D341Med (cell line): ENCODE data around the gene AEBP2.
"Not testable (repeated sequence)": the region's sequence is repeated elsewhere in the genome, so short reads cannot be mapped to it uniquely, and the experiment has no call there.

Experiments used
- DNase-seq: peaks from one replicate; pipeline ENCODE4 v3.0.0; 2012; ENCODE audit warnings: low spot score

Gene AEBP2

DNA sequence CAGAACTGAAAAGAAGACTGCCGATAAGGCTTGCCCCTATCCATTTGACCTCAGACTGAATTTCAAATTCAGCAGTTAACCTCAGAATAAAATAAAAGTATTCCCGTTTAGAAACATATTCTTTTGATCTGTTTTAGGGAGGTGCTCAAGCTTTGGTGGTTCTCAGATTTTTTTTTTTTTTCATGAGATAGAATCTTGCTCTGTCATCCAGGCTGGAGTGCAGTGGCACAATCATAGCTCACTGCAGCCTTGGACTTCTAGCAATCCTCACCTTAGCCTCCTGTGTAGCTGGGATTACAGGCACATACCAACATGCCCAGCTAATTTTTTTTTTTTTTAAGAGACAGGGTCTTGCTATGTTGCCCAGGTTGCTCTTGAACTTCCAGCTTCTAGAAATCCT lies 15.5 kb downstream of the AEBP2 start:
- DNase-seq = no peak

DNA sequence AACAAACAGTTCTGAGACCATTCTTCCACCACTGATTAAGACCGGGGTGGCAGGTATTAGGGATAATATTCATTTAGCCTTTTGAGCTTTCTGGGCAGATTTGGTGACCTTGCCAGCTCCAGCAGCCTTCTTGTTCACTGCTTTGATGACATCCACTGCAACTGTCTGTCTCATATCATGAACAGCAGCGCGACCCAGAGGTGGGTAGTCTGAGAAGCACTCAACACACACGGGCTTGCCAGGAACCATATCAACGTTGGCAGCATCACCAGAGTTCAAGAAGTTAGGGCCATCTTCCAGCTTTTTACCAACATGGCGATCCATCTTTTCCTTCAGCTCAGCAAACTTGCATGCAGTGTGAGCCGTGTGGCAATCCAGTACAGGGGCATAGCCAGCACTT lies 16.9 kb downstream of the AEBP2 start:
- no peak for DNase-seq

DNA sequence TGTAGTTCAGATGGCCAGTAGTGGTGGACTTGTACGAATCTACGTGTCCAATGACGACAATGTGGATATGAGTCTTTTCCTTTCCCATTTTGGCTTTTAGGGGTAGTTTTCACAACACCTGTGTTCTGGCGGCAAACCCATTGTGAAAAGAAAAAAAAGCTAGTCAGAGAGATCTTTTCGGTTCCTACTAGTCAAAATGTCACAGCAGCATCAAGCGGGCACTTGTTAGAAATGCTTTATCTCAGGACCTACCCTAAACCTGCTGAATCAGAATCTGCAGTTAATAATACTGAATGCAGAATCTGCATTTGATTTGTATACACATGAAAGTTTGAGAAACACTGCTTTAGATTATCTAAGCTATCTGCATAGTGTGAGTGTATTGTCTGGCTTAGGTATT lies 18.3 kb downstream of the AEBP2 start:
- DNase-seq = no peak

DNA sequence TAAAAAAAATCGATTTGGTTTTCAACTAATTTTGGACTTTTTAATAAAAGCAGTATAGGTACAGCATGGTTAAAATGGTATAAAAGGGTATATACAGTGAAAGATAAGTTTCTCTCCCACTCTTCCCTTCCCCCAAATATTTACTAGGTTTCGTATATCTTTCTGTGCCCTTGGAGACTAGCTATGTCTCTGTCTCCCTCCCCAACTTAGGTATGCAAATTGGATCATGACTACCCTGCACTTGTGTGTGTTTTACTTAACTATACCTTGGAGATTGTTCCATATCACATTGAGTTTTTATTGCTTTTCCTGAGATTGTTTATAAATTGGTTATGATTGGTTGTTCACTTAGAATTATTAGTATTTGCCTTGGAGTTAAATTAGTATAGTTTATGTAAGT lies 19.4 kb downstream of the AEBP2 start:
- DNase-seq = no peak

DNA sequence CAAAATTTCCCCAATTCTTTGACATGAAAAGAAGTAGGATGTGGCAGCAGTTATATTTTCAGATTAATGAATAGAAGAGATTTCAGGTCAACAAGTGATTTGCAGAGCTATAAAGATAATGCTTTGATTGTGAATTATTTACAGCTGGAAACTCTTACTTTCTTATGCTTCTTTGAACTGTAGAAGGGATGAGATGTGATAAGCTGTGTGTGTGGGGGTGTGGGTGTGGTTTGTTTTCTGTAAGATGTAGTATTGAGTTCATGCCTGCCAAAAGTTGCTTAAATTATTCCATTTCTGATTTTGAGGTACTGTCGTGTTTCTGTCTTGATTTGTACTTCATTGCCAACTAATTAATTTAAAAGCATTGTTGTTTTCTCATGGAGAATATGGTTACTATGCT lies 22.7 kb downstream of the AEBP2 start:
- no peak for DNase-seq

DNA sequence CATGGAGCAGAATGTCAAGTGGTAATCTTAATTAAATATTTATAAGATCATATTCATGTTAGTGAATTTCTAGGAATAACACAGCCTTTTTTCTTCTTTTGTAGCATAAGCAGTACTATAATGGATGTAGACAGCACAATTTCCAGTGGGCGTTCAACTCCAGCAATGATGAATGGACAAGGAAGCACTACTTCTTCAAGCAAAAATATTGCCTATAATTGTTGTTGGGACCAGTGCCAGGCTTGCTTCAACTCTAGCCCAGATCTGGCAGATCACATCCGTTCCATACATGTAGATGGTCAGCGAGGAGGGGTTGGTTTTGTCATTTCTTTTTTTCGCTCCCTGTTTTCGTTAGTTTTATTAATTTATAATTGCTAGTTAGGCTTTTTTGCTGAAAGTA lies 23.1 kb downstream of the AEBP2 start:
- peak; percentile 38 for DNase-seq

DNA sequence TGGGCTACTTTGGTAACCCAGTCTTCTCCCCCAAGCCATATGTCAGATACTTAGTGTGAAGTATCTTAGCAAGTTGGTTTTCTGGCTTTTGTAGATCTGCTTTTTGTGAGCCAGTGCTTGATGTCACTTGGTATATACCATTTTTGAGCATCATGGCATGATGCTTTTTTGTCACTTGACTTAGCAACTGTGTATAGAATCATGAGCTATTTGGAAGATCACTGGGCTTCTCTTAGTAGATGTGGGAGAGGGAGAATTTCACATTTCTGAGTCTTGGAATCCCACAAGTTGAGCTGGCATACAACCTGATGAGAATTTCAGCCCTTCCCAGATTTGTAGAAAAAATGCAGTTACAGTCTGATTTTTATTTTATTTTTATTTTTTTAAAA lies 24.9 kb downstream of the AEBP2 start:
- DNase-seq = no peak

DNA sequence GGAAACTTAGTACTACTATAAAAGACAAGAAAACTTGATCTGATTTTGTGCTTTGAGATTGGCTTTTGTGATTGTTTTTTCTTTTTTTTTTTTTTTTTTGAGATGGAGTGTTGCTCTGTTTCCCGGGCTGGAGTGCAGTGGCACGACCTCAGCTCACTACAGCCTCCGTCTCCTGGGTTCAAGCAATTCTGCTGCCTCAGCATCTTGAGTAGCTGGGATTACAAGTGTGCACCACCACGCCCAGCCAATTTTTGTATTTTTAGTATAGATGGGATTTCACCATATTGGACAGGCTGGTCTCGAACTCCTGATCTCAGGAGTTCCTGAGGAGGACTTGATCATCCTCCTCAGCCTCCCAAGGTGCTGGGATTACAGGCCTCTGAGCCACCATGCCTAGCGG lies 26.4 kb downstream of the AEBP2 start:
- no peak for DNase-seq

DNA sequence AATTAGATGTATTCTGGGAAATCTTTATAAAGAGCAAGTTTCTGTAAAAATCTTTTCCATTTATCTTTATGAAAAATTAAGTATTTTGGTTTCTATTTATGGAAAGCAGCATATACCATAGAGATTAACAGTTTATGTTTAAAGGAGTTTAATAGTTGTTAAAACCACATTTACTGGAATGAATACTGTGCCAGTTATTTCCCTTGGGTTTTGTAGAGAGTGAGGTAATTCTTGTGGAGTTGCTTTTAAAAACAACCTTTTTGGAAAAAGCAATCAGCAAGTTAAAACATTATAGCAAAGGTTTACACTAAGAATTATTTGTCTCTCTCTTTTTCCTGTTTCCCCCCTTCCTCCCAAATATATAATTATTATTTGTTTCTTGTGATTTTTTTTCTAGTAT lies 34.9 kb downstream of the AEBP2 start:
- DNase-seq = no peak

DNA sequence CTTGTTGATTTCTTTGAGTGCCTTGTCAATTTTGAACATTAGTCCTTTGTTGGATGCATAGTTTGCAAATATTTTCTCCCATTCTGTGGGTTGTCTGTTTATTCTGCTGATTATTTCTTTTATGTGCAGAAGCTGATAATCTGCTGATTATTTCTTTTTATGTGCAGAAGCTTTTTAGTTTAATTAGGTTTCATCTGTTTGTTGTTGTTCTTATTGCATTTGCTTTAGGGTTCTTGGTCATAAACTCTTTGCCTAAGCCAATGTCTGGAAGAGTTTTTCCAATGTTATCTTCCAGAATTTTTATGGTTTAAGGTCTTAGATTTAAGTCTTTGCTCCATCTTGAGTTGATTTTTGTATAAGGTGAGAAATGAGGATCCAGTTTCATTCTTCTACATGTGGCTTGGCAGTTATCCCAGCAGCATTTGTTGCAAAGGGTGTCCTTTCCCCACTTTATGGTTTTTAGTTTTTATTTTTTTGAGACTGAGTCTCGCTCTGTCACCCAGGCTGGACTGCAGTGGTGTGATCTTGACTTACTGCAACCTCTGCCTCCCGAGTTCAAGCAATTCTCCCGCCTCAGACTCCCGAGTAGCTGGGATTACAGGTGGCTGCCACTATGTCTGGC lies 36.7 kb downstream of the AEBP2 start:
- not testable (repeated sequence) for DNase-seq

DNA sequence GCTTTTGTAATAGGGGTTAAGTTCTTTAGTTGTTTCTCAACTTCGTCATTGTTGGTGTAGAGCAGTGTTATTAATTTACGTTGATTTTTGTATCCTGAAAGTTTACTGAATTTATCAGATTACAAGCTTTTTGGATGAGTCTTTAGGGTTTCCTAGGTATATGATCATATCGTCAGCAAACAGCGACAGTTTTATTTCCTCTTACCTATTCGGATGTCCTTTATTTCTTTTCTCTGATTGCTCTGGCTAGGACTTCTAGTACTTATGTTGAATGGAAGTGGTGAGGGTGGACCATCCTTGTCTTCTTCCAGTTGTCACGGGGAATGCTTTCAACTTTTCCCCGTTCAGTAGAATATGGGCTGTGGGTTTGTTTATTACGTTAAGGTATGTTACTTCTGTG lies 37.8 kb downstream of the AEBP2 start:
- DNase-seq = no peak

DNA sequence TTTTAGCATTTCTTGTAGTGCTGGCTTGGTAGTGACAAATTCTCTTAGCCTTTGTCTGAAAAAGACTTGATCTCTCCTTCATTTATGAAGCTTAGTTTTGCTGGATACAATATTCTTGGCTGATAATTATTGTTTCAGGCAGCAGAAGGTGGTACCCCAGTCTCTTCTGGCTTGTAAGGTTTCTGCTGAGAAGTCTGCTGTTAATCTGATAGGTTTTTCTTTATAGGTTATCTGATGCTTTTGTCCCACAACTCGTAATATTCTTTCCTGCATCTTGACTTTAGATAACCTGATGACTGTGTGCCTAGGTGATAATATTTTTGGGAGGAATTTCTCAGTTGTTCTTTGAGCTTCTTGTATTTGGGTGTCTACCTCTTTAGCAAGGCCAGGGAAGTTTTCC lies 41.2 kb downstream of the AEBP2 start:
- no peak for DNase-seq

DNA sequence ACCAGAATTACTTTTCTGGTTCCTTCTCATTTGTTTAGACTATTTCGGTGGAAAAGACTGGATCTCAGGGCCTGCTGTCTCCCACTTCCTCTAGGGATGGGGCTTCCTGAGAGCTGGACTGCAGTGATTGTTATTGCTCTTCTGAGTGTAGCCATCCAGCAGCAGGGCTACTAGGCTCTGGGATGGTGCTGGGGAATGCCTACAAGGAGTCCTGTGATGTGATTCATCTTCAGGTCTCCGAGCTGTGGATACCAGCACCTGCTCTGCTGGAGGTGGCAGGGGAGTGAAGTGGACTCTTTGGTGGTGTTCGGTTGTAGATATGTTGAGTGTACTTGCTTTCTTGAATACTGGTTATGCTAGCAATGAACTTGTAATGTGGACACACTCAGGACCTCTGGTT lies 42.7 kb downstream of the AEBP2 start:
- no peak for DNase-seq

DNA sequence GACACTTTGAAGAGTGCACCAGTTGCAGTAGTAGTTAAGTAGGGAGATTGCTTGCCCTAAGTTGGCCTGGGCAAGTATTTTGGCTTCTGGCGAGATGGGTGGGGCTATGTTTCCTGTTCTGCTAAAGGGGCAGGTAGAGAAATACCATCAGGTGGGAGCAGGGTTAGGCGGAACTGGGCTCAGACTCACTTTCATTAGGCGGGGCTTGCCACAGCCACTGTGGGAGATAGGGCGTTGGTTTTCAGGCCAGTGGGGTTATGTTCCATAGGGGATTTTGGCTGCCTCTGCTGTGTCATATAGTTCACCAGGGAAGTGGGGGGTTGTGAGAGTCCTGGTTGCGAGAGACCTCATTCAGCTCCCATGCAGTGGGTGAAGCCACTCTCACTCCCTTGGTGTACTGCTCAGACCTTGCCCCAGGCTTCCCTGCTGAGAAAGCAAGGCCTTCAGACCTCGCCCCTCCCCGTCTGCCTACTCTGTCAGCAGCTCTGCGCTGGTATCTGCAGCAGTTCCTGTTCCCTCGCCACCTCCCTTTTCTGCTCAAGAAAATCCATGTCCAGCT lies 43.3 kb downstream of the AEBP2 start:
- DNase-seq = peak; percentile 37

DNA sequence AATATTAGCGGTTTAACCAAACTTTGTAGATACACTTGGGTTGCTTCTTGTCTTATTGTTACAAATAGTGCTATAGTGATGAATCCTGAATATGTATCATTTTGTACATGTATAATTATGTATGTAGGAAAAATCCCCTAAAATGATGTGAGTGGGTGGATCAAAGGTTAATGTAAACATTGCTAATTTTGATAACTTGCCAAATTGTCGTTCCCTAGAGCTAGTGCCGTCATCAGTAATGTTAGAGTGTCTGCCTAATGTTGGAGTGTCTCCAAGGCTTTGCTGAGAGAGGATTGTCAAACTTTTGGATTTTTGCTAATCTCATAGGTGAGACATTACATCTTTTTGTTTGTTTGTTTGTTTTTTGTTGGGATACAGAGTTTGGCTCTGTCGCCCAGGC lies 44.4 kb downstream of the AEBP2 start:
- DNase-seq = no peak

DNA sequence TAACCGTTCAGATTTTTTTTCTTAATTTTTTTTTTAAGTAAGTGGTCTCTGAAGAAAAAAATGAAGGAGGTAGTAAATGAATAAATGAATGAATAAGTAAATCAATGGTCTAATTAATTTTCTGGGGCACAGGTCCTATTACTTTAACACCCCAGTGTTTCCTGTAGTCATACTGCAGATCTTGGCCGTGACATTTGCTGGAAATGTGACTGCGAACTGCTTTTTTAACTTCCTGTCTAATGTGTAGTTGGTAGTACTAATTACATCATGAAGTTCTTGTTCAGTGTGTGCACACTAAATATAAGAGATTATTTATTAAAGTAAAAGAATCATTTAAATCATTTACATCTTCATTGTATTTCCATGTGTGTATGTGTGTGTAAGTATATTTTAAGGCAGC lies 45.4 kb downstream of the AEBP2 start:
- DNase-seq = no peak

DNA sequence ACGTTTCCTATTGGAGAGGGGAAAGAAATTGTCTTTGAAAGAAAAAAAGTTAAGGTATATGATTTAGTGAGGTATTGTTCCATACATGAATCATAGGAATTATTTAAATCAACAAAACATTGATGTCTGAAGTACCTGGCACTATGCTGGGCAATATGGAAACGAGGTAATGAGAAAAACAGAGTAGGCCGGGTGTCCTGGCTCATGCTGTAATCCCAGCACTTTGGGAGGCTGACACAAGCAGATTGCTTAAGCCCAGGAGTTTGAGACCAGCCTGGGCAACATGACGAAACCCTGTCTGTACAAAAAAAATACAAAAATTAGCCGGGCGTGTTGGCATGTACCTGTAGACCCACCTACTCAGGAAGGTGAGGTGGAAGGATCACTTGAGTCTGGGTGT lies 45.9 kb downstream of the AEBP2 start:
- no peak for DNase-seq

DNA sequence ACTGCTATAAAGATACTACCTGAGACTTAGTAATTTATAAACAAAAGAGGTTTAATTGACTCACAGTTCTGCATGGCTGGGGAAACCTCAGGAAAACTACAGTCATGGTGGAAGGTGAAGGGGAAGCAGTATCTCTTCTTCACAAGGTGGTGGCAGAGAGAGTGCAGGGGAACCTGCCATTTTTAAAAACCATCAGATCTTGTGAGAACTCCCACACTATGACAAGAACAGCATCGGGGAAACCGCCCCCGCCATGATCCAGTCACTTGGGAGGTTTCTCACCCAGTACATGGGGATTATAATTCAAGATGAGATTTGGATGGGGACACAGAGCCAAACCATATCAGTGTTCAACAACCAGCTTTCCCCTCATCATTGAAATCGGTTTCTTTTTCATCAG lies 49.9 kb downstream of the AEBP2 start:
- DNase-seq = no peak

DNA sequence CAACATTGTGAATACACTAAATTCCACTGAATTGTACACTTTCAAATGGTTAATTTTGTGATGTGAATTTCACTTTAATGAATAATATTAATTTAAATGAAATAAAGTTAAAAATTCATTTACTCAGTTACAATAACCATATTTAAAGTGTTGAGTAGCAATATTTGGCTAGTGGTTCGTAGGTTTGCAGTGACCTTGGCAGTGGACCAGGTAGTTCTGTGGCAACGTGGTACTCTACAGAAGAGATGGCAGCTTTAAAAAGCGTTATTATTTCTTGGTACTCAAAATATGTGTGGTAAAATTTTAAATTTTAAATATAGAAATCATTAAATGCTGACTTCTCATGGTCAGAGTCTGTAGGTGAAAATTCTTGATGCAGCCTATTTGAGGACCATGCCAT lies 51.6 kb downstream of the AEBP2 start:
- DNase-seq = no peak

DNA sequence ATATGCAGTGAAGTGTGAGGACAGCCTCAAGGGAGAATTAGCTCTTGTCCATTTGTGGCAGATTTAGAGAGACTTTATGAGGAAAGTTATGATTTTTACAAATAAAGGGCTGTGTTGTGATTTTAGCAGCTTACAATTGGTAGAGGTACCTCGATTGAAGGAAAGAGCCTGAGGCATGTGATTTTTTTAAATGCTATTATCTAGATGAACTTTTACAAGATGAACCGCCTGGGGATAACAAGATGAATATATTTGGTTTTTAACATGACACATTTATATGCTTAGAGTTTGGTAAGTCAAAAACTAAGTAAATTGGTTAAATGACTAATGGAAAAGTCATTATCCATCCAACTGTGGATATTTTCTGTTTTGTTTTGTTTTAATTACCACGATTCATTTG lies 52.6 kb downstream of the AEBP2 start:
- DNase-seq = no peak

DNA sequence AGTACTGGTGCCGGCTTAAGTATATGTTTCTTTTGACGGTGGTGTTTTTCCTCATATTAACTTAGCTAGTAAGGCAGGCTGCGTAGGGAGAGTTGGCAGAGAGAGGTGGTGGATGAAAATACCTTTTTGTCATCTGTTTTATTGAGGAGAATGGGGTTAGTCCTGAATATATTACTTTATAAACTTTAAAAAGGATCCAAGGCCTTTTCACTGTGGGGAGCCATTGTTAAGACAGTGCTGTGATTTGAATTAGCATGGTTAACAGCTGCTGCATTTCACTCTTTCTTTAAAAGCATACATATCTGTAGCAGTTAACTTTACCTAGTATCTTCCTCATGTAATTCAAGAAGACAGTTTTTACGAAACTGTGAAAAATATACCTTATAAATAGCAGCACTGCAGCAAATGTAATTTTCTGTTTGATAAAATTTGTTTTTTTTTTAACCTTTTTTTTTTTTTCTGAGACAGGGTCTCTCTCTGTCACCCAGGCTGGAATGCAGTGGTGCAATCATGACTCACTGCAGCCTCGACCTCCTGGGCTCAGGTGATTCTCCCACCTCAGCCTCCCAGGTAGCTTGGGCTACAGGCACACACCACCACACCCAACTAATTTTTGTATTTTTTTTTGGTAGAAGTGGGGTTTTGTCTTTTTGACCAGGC lies 57.1 kb downstream of the AEBP2 start:
- DNase-seq = no peak

DNA sequence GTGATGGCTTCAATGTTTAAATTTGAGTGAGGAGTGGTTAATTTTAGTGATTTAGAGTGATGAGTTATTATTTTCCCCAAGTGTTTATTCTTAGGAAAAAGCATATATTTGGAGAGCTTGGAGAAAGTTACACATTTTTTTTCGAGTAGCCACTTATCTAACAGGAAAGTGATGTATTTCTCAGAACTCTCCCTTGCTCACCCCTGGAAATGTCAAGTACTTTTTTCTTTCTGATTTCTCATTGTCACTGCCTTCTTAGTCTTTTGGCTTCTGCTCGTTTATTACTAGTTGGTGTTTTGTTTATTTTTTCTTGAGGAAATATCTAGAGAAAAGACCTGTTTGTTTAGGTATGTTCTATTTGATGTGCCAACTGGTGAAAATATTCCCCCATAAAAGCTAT lies 58.8 kb downstream of the AEBP2 start:
- DNase-seq = no peak

DNA sequence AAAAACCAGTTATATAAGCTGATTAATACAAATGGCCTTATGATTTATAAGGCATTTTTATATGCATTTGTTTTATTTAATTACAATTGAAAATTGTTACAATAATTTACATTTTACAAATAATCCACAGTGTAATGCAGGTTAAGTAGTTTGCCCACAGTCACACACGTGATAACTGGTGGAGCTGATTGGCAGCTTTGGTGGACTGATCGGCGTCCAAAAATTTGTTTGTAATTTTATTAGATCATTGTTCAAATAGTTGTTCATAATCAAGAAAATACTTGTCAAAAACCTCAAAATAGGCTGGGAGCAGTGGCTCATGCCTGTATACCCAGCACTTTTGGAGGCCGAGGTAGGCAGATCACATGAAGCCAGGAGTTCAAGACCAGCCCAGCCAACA lies 59.7 kb downstream of the AEBP2 start:
- no peak for DNase-seq

DNA sequence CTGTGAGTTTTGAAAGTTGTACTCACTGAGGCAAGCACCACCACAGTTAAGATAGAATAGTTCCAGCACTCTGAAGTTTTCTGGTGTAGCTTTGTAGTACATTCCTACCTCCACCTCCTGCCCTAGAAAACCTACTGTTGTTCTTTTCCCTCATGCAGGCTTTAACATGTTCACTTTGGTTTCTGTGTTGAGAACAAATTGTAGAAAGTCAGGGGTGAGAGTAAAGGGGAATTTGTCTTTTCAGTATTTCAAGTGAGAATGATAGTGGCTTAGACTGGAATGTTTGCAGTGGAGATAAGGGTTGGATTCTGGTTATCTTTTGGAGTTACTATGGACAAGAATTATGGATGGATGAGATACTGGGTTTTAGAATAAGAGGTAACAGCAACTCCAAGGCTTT lies 67.2 kb downstream of the AEBP2 start:
- DNase-seq = no peak
